GM19468 (cell line): Measurements from ENCODE around the gene MAN1C1.

Source experiments
- ATAC-seq: cut with Tn5 transposase; IDR thresholded peaks from one replicate; pipeline ENCODE4 v1.9.1; 2021; ENCODE audit warnings: mild to moderate bottlenecking, moderate library complexity, moderate number of reproducible peaks; ENCODE audit not compliant: unreplicated experiment; ENCODE audit errors: extremely low read depth

MAN1C1 gene

DNA sequence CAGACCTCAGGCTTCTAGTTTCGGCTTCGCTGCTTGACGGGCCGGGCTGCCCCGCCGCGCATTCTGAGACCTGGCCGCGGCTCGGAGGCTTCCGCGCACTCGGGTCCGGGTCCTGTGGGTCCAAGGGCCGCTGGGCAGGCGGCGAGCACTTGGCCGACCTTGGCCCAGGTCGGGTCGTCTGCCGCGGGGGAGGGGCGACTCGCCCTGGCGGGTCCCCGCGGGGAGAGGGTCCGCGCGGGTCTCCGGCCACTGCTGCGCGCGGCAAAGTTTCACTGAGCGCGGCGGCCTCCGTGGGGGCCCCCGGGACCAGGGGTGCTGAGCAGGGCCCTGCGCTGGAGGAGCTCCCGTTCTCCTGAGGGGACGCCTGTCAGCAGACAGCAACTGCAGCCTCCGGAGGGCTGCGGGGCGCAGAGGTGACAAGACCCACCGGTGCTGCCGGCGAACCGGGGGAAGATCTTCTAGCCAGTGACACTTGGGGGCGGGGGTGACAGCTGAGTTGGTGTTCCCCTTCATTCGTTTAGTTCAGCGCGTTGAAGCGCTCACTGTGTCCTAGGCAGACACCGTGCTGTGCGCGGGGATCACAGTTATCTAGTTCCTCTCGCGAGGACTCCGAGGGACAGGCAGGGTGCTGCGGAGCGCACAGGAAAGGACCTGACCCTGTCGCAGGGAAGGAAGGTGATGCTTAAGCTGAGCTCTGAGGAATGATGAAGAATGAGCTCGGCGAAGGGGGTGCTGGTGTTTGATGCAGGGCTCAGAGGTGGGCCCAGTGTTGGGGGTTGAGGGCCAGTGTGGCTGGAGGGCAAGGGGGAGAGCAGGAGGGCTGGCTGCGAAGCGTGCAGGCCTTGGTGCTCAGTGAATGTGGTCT, 203.9 kb downstream of the MAN1C1 start:
- ATAC-seq: peak; percentile 38

DNA sequence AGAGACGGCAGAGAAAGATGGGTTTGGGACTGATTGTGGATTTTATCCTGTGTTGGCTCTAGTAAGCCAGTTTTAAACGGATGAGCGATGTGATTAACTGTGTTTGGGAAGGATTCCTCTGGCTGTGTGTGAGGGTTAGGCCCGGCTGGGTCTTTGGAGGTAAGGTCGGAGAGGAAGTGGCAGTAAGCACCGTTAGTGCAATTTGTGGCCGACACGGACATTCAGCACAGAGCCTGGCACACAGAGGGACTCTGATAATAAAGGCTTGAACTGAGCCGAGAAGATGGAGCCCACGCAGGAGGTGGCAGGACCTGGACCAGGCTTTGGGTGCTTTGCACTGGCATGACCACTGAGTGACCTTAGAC, 204.5 kb downstream of the MAN1C1 start:
- no peak for ATAC-seq

DNA sequence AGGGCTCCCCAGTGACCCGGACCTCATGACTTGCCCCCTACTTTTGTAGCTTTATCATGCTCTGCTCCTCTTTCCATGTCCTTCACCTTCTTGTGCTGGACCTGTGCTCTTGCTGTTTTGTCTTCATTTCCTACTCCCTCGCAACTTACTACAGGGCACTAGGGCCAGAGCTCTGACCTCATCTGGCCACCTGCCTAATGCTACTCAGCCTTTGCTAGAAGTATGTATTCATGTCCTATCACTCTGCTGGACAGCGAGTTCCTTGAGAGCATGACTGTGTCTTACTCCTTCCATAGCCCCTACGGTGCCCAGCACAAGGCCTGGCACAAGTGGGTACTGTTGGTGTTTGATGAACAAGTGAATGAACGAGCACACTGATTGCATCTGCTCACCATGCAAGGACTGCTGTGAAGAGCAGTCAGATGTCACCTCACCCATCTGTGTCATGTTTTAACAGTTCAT, 205.1 kb downstream of the MAN1C1 start:
- no peak for ATAC-seq

DNA sequence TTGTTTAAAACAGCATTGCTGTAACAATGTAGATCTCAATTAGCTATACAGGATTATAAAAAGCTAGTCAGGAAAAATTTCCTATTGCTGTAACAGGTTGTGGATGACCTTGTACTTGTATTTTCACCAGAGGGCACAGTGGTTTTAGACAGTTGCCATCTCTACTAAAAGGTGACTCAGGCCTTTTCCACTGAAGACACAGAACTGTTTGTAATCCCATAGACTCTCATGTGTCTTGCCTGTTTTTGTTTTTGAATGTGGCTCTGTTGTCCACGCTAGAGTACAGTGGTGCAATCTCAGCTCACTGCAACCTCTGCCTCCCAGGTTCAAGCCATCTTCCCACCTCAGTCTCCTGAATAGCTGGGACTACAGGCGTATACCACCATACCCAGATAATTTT, 209.0 kb downstream of the MAN1C1 start:
- no peak for ATAC-seq

DNA sequence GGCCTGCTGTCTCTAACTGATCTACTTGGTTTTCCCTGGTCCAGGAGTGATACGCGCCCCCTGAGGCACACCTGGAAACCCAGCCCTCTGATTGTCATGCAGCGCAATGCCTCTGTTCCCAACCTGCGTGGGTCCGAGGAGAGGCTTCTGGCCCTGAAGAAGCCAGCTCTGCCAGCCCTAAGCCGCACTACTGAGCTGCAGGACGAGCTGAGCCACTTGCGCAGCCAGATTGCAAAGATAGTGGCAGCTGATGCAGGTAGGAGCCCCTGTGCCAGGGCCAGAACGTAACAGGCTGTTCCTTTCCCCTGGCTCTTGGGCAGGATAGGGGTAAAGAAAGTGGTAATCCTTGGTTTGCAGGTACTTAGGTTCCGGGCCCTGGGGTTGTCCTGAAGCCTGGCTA, 210.0 kb downstream of the MAN1C1 start:
- no peak for ATAC-seq

DNA sequence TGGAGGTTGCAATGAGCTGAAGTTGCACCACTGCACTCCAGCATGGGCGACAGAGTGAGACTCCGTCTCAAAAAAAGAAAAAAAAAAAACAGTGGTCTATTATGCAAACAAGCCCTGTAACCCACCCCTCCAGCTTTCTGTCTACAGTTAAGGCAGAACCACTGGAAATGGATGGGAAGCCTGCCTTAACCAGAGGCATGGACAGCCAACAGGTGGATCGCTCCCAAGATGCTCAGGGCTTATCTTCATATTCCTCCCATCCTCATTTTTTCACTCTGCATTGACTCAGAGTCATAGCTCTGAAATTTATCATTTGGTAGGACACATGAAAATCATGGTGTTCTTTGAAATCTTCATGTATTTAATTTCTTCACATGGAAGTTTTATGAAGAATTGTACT, 211.9 kb downstream of the MAN1C1 start:
- ATAC-seq: no peak

DNA sequence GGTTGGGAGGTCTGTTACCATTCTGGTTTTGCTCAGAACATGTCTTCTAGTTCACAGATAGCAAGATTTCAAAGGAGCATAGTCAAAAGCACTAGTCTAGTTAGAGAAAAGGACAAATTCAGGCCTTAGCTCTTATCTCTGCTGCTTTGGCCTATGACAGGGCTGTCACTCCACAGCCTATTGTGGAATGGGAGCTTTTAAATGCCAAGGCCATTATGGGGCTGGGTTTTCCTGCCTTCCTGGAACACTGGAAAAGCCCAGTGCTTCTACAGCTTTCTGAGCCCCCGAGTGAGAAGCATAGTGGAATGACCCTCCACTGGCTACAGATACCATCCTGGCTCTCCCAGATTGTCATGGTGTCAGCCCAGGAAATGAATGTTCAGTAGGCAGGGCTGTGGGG, 212.5 kb downstream of the MAN1C1 start:
- no peak for ATAC-seq

DNA sequence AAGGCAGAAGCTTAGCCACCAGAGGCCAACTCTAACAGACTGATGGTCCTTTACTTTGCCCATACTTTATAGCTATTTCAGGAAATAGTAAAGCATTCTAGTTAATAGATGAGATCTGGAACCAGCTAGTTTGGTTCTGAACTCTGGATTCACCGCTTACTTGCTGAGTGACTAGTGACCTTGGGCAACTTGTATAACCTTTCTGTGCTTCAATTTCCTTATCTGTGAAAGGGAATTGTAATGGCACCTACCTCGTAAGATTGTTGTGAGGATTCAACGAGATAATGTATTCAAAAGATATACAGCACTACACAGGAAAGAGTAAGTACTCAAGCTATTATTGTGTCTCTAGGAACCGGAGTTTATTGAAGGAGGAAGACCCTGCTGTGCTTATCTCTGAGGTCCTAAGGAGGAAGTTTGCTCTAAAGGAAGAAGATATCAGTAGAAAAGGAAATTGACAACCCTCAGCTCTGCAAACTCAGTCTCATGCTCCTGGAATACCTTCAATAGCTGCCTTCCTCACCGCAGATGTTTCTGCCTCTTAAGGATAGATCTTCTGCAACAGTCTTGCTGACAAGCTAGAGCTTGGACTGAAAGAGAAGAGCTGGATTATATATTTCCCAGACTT, 215.1 kb downstream of the MAN1C1 start:
- no peak for ATAC-seq

DNA sequence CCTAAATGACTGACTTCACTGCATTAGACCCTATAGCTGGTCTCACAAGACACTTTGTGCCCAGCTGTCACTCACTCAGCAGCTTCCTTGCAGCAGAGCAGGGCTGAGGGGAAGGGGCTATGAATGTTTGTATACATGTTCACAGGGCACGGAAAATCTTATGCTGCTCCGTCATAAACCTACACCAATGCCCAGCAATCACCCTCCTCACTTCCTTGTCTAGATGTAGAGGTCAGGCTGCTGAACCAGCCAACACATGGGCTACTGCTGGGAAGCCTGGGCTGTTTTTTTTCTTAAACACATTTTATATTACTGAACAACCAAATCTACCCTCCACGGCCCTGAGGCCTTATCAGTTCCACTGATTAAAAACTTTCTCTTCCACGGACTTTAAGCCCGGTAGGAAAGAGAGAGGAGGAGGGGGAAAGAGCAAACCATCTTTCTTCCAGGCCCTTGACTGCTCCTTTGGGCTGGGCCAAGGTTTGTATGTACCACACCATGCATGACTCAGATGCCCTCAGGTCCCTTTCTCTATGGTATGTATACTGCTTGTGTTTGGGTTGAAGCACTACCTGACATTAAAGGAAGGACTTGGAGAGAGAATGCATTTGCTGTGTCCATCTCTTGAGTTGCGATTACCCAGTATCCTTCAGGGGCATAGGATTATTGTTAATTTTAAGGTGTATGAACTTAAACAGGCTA, 215.9 kb downstream of the MAN1C1 start:
- ATAC-seq: no peak

DNA sequence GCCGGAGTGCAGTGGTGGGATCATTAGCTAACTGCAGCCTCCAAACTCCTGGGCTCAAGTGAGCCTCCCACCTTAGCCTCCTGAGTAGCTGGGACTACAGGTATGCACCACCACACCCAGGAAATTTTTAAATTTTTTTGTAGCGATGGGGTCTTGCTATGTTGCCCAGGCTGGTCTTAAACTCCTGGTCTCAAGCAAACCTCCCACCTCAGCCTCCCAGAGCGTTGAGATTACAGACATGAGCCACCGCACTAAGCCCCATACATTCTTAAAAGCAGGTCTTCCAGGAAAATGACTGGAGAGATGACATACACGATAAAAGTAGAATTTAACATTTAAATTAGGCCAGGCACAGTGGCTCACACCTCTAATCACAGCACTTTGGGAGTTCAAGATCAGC, 216.6 kb downstream of the MAN1C1 start:
- ATAC-seq: no peak
